Measurements from ENCODE around the gene SLC11A2.

The SLC11A2 gene

GRCh38 chr12:50936821-50937530 is 89.2 kb downstream of the SLC11A2 start:
- no peaks in the 10 kb centered on the region for H3K36me3 ChIP-seq (ENCODE audit: control insufficient read depth, low read length)
- H3K9me3 ChIP-seq (ENCODE audit: control insufficient read depth, insufficient read depth, low read length), result peaks cover 23% of the 10 kb centered on the region
- no peaks in the 10 kb centered on the region for H3K79me2 ChIP-seq (ENCODE audit: control insufficient read depth, low read length)
- H4K20me1 ChIP-seq (ENCODE audit: control insufficient read depth, insufficient read depth, low read depth, low read length), result no peaks in the 10 kb centered on the region
- no peak overlapping the region for H3K4me3 ChIP-seq (ENCODE audit: low read length)
- H3K4me1 ChIP-seq (ENCODE audit: control insufficient read depth, low read length), result peaks cover 5% of the 10 kb centered on the region; the same call in 1 of the 2 replicates
- no peak overlapping the region for H3K27ac ChIP-seq (ENCODE audit: low read depth, low read length)
- H3F3A ChIP-seq (ENCODE audit: control insufficient read depth, insufficient read depth), result no peaks in the 10 kb centered on the region
- H3K9me2 ChIP-seq (replicated peaks; ENCODE audit: control insufficient read depth, low read length), result no peaks in the 10 kb centered on the region
- H3K27me3 ChIP-seq (ENCODE audit: control insufficient read depth, low read length), result no peaks in the 10 kb centered on the region
- no peak for TF ChIP-seq EZH2phosphoT487 (IDR thresholded peaks at IDR 0.05; ENCODE audit: borderline replicate concordance, low read length)
- TF ChIP-seq CTCF (IDR thresholded peaks at IDR 0.05; ENCODE audit: low read depth, low read length, poor library complexity, severe bottlenecking), result no peak
- no peak overlapping the region for H3K4me2 ChIP-seq (ENCODE audit: low read length)

- H3K27ac ChIP-seq (ENCODE audit: low read depth, low read length), result no peak overlapping the region
- no peaks in the 10 kb centered on the region for H3K27me3 ChIP-seq (ENCODE audit: control insufficient read depth, low read length)
- H3K79me2 ChIP-seq (ENCODE audit: control insufficient read depth, low read length), result no peaks in the 10 kb centered on the region
- no peaks in the 10 kb centered on the region for H3F3A ChIP-seq (ENCODE audit: control insufficient read depth, insufficient read depth)
- no peak overlapping the region for H3K4me3 ChIP-seq (ENCODE audit: low read length)
- peaks cover 23% of the 10 kb centered on the region for H3K9me3 ChIP-seq (ENCODE audit: control insufficient read depth, insufficient read depth, low read length)
- H3K4me2 ChIP-seq (ENCODE audit: low read length), result no peak overlapping the region
- H4K20me1 ChIP-seq (ENCODE audit: control insufficient read depth, insufficient read depth, low read depth, low read length), result no peaks in the 10 kb centered on the region
- H3K4me1 ChIP-seq (ENCODE audit: control insufficient read depth, low read length), result peaks cover 5% of the 10 kb centered on the region; the same call in 1 of the 2 replicates
- H3K36me3 ChIP-seq (ENCODE audit: control insufficient read depth, low read length), result no peaks in the 10 kb centered on the region
- no peaks in the 10 kb centered on the region for H3K9me2 ChIP-seq (replicated peaks; ENCODE audit: control insufficient read depth, low read length)
- TF ChIP-seq EZH2phosphoT487 (IDR thresholded peaks at IDR 0.05; ENCODE audit: borderline replicate concordance, low read length) (no peak), CTCF (IDR thresholded peaks at IDR 0.05; ENCODE audit: low read depth, low read length, poor library complexity, severe bottlenecking) (no peak)
Observed at GRCh38 chr12:50934981-50935807, 91.0 kb downstream of the SLC11A2 start.

GRCh38 chr12:50934371-50934851 is 91.8 kb downstream of the SLC11A2 start:
- Histone ChIP-seq H3K27ac (ENCODE audit: low read depth, low read length) (no peak overlapping the region), H3K27me3 (ENCODE audit: control insufficient read depth, low read length) (no peaks in the 10 kb centered on the region), H3K36me3 (ENCODE audit: control insufficient read depth, low read length) (no peaks in the 10 kb centered on the region), H4K20me1 (ENCODE audit: control insufficient read depth, insufficient read depth, low read depth, low read length) (no peaks in the 10 kb centered on the region), H3K4me2 (ENCODE audit: low read length) (no peak overlapping the region), H3F3A (ENCODE audit: control insufficient read depth, insufficient read depth) (no peaks in the 10 kb centered on the region), H3K4me3 (ENCODE audit: low read length) (no peak overlapping the region), H3K9me3 (ENCODE audit: control insufficient read depth, insufficient read depth, low read length) (peaks cover 23% of the 10 kb centered on the region), H3K79me2 (ENCODE audit: control insufficient read depth, low read length) (no peaks in the 10 kb centered on the region), H3K9me2 (replicated peaks; ENCODE audit: control insufficient read depth, low read length) (no peaks in the 10 kb centered on the region), H3K4me1 (ENCODE audit: control insufficient read depth, low read length) (peaks cover 5% of the 10 kb centered on the region; the same call in 1 of the 2 replicates)
- TF ChIP-seq EZH2phosphoT487 (IDR thresholded peaks at IDR 0.05; ENCODE audit: borderline replicate concordance, low read length), result no peak
- no peak for TF ChIP-seq CTCF (IDR thresholded peaks at IDR 0.05; ENCODE audit: low read depth, low read length, poor library complexity, severe bottlenecking)
